ENCODE measurements around the gene GPR39. TPM values are rescaled to one million over a fixed set of nuclear protein-coding genes. Genes with fewer than 3 reads are reported as not detected.

Gene GPR39
- total RNA-seq, 1 donor from 2014 or later = not detected

- no peak for DNase-seq (ENCODE audit: extremely low spot score in 2 of 2)
- Histone ChIP-seq H3K27ac (no peak overlapping the region), H3K36me3 (no peaks in the 10 kb centered on the region), H3K9me3 (no peaks in the 10 kb centered on the region), H3K4me1 (no peaks in the 10 kb centered on the region), H3K27me3 (no peaks in the 10 kb centered on the region), H3K4me3 (no peak overlapping the region)
- intact Hi-C loops (cut with DNase I) = no loop called here
- TF ChIP-seq, protein P1, sequence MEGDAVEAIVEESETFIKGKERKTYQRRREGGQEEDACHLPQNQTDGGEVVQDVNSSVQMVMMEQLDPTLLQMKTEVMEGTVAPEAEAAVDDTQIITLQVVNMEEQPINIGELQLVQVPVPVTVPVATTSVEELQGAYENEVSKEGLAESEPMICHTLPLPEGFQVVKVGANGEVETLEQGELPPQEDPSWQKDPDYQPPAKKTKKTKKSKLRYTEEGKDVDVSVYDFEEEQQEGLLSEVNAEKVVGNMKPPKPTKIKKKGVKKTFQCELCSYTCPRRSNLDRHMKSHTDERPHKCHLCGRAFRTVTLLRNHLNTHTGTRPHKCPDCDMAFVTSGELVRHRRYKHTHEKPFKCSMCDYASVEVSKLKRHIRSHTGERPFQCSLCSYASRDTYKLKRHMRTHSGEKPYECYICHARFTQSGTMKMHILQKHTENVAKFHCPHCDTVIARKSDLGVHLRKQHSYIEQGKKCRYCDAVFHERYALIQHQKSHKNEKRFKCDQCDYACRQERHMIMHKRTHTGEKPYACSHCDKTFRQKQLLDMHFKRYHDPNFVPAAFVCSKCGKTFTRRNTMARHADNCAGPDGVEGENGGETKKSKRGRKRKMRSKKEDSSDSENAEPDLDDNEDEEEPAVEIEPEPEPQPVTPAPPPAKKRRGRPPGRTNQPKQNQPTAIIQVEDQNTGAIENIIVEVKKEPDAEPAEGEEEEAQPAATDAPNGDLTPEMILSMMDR (IDR thresholded peaks at IDR 0.05) = no peak
- no peak for TF ChIP-seq POLR2A (IDR thresholded peaks at IDR 0.05)
- no peak for TF ChIP-seq POLR2AphosphoS5 (IDR thresholded peaks at IDR 0.05; ENCODE audit: insufficient read depth in 1 of 2, low read depth in 1 of 2)
Measured at GRCh38 chr2:132463719-132464118, 47.1 kb downstream of the GPR39 start.

DNA sequence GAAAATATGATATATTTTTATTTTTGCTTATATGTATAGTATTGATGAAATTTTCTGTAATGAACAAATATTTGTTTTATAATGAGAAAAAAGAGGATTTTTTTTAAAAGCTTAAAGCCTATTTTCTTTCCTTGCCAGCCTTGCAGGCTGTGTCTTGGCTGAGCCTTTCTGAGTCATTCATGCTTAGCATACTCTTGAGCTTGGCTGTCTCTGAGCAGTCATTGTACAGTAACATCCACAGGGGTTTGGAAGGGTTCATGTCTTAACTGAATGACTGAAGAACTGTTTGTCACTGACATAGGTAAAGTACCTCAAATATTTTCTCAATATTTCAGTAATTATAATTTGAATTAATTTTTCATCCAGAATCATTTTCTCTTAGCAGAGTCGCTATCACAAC lies 49.3 kb downstream of the GPR39 start:
- no peak for DNase-seq (ENCODE audit: extremely low spot score in 2 of 2)
- no peak overlapping the region for H3K4me3 ChIP-seq
- H3K27me3 ChIP-seq = no peaks in the 10 kb centered on the region
- no peaks in the 10 kb centered on the region for H3K36me3 ChIP-seq
- H3K9me3 ChIP-seq = no peaks in the 10 kb centered on the region
- intact Hi-C loops (cut with DNase I) = no loop called here
- no peak overlapping the region for H3K27ac ChIP-seq
- no peaks in the 10 kb centered on the region for H3K4me1 ChIP-seq
- TF ChIP-seq POLR2AphosphoS5 (IDR thresholded peaks at IDR 0.05; ENCODE audit: insufficient read depth in 1 of 2, low read depth in 1 of 2) = no peak
- no peak for TF ChIP-seq POLR2A (IDR thresholded peaks at IDR 0.05)
- TF ChIP-seq, protein P1 (IDR thresholded peaks at IDR 0.05) = no peak

DNA sequence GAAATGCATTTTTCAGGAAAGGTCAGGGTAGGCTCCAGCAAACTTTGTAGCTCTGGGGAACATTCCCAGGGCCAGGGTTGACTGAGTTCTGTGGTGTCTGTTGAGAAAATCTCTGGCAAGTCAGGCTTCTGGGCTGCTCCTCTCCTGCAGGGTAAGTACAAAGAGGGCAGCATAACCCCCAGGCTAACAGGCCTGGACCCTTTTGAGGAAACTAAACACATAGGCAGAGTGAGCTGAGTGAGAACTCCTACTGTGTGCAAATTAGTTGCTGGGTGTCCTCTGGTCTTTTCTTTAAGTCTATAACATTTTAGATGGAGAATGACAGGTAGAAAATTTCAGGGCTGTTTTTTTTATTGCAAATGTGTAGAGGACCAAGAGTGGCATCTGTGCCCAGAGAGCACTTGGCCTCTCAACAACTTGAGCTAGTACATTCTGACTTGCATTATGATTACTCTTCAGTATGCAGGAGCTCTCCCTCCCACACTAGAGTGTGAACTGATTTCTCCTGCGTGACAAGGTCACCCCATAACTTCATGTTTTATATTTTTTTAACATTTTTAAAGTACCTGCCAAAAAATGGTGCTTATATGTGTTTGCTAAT lies 49.9 kb downstream of the GPR39 start:
- no peak for TF ChIP-seq POLR2AphosphoS5 (IDR thresholded peaks at IDR 0.05; ENCODE audit: insufficient read depth in 1 of 2, low read depth in 1 of 2)
- no peak for TF ChIP-seq POLR2A (IDR thresholded peaks at IDR 0.05)
- TF ChIP-seq, protein P1 (IDR thresholded peaks at IDR 0.05) = no peak
- H3K27me3 ChIP-seq = no peaks in the 10 kb centered on the region

GRCh38 chr2:132468821-132469675 lies 52.4 kb downstream of the GPR39 start:
- intact Hi-C loops (cut with DNase I) = no loop called here
- Histone ChIP-seq H3K36me3 (no peaks in the 10 kb centered on the region), H3K4me3 (no peak overlapping the region), H3K9me3 (no peaks in the 10 kb centered on the region), H3K27ac (no peak overlapping the region), H3K27me3 (no peaks in the 10 kb centered on the region), H3K4me1 (no peaks in the 10 kb centered on the region)
- DNase-seq (ENCODE audit: extremely low spot score in 2 of 2) = no peak
- TF ChIP-seq POLR2AphosphoS5 (IDR thresholded peaks at IDR 0.05; ENCODE audit: insufficient read depth in 1 of 2, low read depth in 1 of 2) = no peak
- no peak for TF ChIP-seq POLR2A (IDR thresholded peaks at IDR 0.05)
- TF ChIP-seq, protein P1 (IDR thresholded peaks at IDR 0.05) = no peak

More for the DNA sequence above, 49.9 kb downstream of the GPR39 start:
- Histone ChIP-seq H3K9me3 (no peaks in the 10 kb centered on the region), H3K4me1 (no peaks in the 10 kb centered on the region), H3K27ac (no peak overlapping the region), H3K36me3 (no peaks in the 10 kb centered on the region), H3K4me3 (no peak overlapping the region)
- intact Hi-C loops (cut with DNase I) = no loop called here
- DNase-seq (ENCODE audit: extremely low spot score in 2 of 2) = no peak

- Histone ChIP-seq H3K27me3 (no peaks in the 10 kb centered on the region), H3K27ac (no peak overlapping the region), H3K4me1 (no peaks in the 10 kb centered on the region), H3K36me3 (no peaks in the 10 kb centered on the region), H3K4me3 (no peak overlapping the region), H3K9me3 (no peaks in the 10 kb centered on the region)
- DNase-seq (ENCODE audit: extremely low spot score in 2 of 2) = no peak
- TF ChIP-seq POLR2A (IDR thresholded peaks at IDR 0.05) = no peak
- TF ChIP-seq, protein P1 (IDR thresholded peaks at IDR 0.05) = no peak
- no peak for TF ChIP-seq POLR2AphosphoS5 (IDR thresholded peaks at IDR 0.05; ENCODE audit: insufficient read depth in 1 of 2, low read depth in 1 of 2)
- intact Hi-C loops (cut with DNase I) = no loop called here
Measured at GRCh38 chr2:132470746-132471145, 54.1 kb downstream of the GPR39 start.

Data from vagina (tissue), 2 donors.